NCI-H524 (cell line): ENCODE results near the gene SAC3D1.

Source experiments
- DNase-seq, 2 experiments: peaks; one replicate each; lab custom pipeline; 2025; lab: John Stamatoyannopoulos, UW

Gene SAC3D1

GRCh38 chr11:65087827-65088226 lies 46.8 kb downstream of the SAC3D1 start:
- no peak for DNase-seq

GRCh38 chr11:65089621-65090020 lies 48.6 kb downstream of the SAC3D1 start:
- DNase-seq = no peak

- no peak for DNase-seq
Observed at GRCh38 chr11:65090628-65091027, 49.6 kb downstream of the SAC3D1 start.
